Gastrocnemius medialis (tissue), 4 donors: ENCODE results near the gene DDT.

Experiments used
- POLR2A ChIP-seq, 2 donors: fragments of 450-650 bp; IDR thresholded peaks; one replicate each; pipeline ENCODE4 v1.6.1; 2017; ENCODE audit warnings: antibody characterized with exemption in 2 of 2, mild to moderate bottlenecking in 2 of 2, moderate library complexity in 2 of 2
- TF ChIP-seq, protein P1 (sequence below), 5 experiments: fragments of 450-650 bp in 3 of 5; fragments of 200-600 bp in 2 of 5; sonication (generic) in 2 of 5; IDR thresholded peaks in 4 of 5; conservative IDR thresholded peaks in 1 of 5; 1 replicate in 4 of 5; 2 replicates in 1 of 5; pipeline ENCODE4 v1.5.1; 2016 to 2019; ENCODE audit warnings: antibody characterized with exemption in 5 of 5, mild to moderate bottlenecking in 3 of 5, moderate library complexity in 3 of 5

DNA sequence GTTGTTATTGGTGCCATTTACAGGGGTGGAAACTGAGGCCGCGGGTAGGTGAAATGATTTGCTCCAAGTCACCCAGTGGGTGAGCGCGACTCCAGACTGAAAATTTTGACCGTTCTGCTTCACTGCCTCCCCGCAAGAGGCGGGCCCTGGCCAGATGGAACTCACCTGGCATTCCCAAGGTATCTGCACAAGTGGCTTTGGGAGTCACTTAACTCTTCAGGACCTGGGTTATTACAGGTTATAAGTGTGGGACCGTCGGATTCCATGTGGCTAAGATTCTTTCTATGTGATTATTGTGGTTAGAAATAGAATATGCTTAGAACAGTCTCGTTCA is 37.5 kb upstream of the DDT start:
- TF ChIP-seq, protein P1, sequence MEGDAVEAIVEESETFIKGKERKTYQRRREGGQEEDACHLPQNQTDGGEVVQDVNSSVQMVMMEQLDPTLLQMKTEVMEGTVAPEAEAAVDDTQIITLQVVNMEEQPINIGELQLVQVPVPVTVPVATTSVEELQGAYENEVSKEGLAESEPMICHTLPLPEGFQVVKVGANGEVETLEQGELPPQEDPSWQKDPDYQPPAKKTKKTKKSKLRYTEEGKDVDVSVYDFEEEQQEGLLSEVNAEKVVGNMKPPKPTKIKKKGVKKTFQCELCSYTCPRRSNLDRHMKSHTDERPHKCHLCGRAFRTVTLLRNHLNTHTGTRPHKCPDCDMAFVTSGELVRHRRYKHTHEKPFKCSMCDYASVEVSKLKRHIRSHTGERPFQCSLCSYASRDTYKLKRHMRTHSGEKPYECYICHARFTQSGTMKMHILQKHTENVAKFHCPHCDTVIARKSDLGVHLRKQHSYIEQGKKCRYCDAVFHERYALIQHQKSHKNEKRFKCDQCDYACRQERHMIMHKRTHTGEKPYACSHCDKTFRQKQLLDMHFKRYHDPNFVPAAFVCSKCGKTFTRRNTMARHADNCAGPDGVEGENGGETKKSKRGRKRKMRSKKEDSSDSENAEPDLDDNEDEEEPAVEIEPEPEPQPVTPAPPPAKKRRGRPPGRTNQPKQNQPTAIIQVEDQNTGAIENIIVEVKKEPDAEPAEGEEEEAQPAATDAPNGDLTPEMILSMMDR (IDR thresholded peaks at IDR 0.05 in 4 of 5, conservative IDR thresholded peaks at IDR 0.05 in 1 of 5): no peak
- no peak for TF ChIP-seq POLR2A (IDR thresholded peaks at IDR 0.05)
